IPS DF 4.7 (cell line): Measurements from ENCODE around the gene CYTH2.
A peak's percentile ranks its signal among the peaks of the same experiment; 100 is the strongest.
"Not testable (repeated sequence)": the region's sequence is repeated elsewhere in the genome, so short reads cannot be mapped to it uniquely, and the experiment has no call there.

Experiments used
- DNase-seq: peaks from one replicate; pipeline ENCODE4 v3.0.0-alpha.2; 2013; ENCODE audit warnings: low spot score; ENCODE audit errors: extremely low read depth

Gene CYTH2

DNA sequence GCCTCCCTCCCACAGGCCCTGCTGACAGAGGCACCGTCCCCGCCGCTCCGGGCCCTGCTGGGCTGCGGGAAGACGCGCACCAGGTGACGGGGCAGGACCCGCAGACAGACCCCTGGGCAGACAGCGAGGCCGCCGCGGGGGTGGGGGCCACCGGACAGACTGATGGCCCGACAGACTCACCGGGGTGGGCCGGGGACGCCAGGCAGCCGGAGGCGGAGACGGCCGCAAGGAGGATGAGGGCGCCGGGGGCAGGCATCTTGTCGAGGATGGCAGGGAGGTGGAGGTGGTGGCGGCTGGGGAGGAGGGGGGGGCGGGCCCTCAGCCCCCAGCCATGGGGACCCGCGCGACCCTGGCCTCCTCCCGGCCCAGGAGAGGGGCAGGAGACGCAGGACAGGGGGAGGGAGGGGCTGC, 42.2 kb downstream of the CYTH2 start:
- DNase-seq, result no peak

DNA sequence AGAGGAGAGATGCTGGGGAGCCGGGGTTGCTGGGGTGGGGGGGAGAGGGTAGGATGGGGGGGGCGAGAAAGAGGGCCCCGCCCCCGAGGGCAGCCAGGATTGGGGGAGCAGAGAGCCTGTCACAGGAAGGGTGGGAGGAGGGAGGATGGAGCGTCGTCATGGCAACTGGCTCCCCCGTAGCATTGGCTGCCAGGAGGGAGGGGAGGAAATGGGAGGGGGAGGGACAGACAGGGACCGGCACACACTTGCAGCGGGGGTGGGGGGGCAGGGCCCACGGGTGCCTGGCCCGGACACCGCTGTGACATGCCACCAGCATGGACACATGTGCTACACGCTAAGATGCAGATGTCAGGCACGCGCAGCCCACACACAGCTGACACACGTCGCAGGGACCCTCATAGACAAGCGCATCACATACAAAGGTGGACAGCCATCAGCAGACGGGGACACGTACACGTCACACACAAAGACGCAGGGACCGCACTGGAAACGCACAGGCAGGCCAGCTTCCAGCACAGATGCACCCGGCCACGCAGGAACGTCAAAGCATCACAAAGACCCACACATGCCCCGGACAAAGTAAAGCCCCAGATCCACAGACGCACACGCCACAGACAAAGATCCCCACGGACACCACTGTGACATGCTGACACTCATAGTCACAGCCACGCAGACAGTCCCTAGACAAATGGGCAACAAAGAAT, 42.8 kb downstream of the CYTH2 start, which contains the start of gene LMTK3:
Gene LMTK3 (minus strand): TSS at position 36 of the 704 bp plus-strand sequence. CDS start 259 bp downstream, outside the sequence.
- no peak for DNase-seq

DNA sequence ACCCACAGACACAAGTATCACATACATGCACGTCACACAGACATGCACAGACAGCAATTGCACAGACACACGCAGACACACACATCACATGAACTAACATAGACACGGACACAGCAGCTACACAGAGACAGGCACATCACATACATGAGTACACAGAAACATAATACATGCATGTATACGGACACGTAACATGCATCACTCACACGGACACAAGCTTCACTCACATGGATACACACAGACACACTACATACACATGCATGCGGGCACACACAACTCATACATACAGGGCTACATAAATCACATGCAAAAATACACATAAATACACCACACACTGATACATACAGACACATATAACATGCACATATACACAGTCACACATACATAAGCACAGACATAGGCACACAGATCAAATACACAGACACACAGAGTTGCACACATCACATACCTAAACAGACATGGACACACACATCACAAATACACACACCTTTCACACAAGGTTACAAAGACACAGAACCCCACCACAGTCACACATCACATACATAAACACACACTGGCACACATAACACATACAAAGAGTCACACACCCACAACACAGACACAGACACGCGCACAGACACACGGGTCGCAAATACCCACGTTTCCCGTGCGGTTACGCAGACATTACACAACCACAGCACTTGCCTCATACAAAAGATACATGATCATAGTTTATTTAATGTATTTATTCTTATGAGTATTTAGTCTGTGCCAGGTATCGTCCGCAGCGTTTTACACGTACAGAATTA, 43.5 kb downstream of the CYTH2 start:
- DNase-seq, result no peak

DNA sequence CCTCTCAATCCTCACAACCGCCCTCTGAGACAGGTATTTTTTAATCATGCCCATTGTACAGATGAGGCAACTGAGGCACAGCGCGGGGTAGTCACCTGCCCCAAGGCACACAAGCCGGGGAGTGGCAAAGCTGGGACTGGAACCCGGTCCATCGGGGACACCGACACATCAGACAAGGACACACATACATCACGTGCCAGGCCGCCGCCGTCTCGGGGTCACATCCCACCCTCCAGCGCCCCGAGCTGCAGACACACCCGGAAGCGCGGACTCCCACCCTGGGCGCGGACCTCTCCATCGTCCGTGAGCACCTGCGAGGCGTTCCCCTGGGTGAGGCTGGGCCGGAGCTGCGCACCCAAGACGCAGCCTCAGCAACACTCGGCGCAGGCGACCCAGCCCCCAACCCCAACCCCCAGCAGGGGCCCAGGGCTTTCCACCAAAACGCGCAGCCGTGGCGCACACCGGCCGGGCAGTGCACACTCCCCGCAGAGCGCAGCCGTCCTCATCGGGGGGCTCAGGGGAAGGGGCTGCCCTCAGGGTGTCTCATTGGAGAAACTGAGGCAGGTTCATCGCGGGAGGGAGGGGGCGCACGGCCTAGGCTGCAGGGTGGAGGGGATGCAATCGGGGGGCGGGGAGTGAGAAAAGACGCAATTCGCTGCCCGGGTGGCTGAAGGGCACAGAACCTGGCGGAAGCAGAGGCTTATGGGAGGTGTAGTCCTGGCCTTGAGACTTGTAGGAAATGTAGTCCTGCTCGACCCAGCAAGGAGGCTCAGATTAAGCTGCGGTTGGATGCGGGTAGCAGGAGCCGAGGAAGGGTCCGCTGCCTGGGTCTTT, 44.3 kb downstream of the CYTH2 start:
- DNase-seq, result peak; percentile 83

DNA sequence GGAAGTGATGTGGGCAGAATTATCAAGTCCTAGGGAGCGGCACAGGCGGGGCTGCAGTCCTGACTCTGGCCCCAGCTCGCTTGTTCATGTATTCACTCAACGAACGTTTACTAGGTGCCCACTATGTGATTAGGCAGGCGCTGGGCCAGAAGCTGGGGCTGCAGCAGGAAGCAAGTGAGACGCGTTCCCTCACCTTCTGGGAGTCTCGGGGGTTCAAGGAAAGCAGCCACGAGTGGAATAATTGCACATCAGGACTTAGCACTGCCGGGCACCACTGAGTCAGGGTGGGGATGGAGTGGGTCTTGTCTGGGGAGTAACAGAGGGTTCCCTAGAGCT, 44.9 kb downstream of the CYTH2 start:
- no peak for DNase-seq

DNA sequence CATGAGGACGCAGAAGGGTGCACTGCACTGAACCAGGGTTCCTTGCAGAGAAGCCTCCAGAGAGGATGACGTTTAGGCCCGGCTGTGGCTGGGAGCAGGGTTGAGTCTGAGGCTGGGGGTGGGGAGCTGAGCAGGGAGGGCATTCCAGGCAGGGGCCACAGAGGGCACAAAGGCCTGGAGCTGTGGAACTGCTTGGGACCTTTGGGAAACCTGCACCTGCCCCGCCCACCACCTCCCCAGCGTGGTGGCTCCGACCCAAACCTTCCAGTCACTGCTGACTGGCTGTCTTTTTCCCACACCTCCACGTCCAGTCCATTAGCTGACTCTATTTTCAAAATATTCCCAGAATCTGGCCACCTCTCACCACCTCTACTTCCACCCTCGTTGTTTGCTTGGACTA, 47.4 kb downstream of the CYTH2 start:
- DNase-seq, result no peak

DNA sequence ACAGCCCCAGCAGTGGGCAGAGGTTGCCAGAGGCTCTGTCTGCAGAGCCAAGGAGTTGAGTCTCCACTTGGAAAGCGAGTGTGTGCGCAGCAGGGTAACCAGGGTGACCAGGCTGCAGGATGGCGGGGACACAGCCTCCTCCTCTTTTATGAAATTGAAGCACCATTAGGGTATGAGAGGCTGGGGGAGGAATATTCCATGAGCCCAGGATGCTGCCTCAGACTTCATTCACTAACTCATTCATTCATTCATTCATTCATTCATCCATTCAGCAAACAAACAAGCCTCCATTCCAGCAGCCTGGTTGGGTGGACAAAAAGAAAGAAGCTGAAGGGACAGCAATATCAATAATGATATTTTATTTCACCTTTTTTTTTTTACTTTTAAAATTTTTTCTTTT, 49.0 kb downstream of the CYTH2 start:
- DNase-seq, result no peak

DNA sequence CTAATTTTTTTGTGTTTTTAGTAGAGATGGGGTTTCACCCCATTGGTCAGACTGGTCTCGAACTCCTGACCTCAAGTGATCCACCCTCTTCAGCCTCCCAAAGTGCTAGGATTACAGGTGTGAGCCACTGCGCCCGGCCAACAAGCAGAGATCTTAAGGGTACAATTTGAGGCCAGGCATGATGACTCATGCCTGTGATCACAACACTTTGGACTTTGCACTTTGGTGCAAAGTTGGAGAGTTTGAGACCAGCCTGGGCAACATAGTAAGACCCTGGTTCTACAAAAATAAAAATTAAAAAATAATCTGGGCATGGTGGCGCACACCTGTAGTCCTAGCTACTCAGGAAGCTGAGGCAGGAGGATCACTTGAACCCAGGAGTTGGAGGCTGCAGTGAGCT, 50.3 kb downstream of the CYTH2 start:
- not testable (repeated sequence) for DNase-seq

DNA sequence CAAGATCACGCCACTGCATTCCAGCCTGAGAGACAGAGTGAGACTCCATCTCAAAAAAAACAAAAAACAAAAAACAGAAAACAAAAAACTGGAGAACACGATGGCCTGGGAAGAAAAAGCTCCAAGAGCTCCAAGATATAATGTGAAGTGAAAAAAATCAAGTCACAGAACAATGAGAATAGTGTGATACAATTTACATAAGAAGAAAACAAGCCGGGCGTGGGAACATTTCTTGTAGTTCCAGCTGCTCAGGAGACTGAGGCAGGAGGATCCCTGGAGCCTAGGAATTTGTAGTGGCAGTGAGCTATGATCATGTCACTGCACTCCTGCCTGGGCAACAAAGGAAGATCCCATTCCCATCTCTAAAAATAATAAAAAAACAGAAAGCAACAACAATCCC, 51.0 kb downstream of the CYTH2 start:
- no peak for DNase-seq

DNA sequence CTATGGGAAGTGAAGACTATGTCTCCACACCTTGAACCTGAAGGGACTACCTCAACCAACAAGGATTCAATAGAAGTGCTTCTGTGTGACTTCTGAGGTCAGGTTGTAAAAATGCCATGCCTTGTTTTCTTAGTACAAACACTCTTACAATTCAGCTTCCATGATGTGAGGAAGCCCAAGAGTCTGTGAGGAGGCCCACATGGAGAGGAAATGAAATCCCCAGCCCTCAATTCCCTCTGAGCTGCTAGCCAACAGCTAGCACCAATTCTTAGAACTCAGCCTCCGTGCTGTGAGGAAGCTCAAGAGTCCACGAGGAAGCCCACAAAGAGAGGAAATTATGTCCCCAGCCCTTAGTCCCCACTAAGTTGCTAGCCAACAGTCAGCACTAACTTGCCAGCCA, 55.1 kb downstream of the CYTH2 start:
- no peak for DNase-seq

DNA sequence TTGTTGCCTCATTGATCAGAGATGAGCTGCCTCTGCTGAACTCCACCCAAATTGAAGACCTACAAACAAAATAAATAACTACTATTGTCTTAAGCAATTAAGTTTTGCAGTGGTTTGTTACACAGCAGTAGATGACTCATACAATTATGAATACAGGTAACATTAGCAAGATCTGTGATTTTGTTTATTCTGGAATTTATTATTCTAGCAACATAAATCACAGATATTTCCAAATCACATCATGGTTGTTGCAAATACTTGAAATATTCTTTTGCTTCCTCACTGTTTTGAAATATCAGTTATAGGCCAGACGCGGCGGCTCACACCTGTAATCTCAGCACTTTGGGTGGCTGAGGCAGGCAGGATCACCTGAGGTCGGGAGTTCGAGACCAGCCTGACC, 55.6 kb downstream of the CYTH2 start:
- DNase-seq, result no peak

DNA sequence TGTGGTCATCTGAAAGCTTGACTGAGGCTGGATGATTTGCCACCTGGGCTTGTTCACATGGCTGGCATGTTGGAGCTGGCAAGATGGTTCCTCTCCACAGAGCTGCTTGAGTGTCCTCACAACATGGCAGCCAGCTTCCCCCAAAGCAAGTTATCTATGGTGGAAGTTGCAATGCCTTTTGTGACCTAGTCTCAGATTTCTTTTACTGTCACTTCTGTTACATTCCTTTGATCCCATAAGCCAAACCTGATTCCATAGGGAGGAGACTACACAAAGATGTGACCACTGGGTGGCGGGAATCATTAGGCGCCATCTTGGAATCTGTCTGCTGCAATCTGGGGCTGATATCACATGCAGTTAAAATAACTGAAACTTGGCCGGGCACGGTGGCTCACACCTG, 60.0 kb downstream of the CYTH2 start:
- no peak for DNase-seq

DNA sequence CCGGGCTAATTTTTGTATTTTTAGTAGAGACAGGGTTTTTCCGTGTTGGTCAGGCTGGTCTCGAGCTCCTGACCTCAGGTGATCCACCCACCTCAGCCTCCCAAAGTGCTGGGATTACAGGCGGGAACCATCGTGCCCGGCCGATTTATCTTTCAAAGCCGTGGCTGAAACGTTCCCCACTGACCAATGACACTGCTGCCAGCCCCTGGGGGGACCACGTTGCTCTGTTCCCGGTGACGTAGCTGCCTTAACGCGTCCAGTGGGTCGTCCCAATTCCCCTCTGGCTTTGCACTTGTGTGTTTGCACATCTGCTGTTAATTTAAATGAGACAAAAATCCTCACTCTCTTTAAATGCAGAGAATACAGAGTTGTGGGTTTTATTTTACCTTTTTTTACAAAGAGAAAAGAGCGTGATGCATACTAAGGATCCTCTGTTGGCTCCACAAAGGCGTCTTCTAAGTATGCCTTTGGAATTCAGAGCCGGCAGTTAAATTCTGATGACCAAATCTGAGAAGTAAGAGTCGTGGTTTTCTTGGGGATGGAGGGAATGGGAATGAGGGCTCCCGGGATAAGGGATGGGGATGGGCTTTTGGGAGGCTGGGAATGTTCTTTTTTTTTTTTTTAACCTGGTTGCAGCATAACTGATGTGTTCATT, 61.0 kb downstream of the CYTH2 start:
- no peak for DNase-seq

DNA sequence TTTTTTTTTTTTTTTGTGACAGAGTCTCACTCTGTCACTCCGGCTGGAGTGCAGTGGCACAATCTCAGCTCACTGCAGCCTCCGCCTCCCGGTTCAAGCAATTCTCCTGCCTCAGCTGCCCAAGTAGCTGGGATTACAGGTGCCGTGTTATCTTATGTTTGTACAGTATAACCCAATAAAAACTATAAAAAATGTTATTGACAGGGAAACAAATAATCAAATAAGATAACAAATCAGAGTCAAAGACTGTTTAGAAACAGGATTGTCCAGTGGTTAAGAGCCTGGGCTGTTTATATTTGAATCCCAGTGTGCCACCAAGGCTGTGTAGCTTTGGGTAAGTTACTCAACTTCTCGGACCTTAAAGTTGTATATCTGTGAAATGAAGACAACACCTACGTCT, 61.6 kb downstream of the CYTH2 start:
- no peak for DNase-seq
